HG02970 (cell line): ENCODE results near the gene LIF.
"Not testable (repeated sequence)": the region's sequence is repeated elsewhere in the genome, so short reads cannot be mapped to it uniquely, and the experiment has no call there.

ENCODE experiments used
- ATAC-seq: cut with Tn5 transposase; IDR thresholded peaks from one replicate; pipeline ENCODE4 v1.9.1; 2021; ENCODE audit warnings: mild to moderate bottlenecking, moderate library complexity, moderate number of reproducible peaks; ENCODE audit not compliant: unreplicated experiment, low FRiP score

The LIF gene

DNA sequence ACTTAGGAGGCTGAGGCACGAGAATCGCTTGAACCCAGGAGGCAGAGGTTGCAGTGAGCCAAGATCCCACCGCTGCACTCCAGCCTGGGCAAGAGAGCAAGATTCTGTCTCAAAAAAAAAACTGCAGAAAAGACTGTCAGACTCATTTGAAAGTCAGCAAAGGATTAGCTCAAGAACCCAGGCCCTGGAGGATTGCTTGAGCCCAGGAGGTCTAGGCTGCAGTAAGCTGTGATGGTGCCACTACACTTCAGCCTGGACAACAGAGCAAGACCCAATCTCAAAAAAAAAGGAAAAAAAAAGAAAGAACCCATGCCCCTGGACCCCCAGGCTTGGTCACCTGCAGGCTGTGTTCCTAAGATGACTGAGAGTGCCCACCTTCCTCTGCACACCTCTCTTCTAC, 16.2 kb downstream of the LIF start:
- no peak for ATAC-seq

DNA sequence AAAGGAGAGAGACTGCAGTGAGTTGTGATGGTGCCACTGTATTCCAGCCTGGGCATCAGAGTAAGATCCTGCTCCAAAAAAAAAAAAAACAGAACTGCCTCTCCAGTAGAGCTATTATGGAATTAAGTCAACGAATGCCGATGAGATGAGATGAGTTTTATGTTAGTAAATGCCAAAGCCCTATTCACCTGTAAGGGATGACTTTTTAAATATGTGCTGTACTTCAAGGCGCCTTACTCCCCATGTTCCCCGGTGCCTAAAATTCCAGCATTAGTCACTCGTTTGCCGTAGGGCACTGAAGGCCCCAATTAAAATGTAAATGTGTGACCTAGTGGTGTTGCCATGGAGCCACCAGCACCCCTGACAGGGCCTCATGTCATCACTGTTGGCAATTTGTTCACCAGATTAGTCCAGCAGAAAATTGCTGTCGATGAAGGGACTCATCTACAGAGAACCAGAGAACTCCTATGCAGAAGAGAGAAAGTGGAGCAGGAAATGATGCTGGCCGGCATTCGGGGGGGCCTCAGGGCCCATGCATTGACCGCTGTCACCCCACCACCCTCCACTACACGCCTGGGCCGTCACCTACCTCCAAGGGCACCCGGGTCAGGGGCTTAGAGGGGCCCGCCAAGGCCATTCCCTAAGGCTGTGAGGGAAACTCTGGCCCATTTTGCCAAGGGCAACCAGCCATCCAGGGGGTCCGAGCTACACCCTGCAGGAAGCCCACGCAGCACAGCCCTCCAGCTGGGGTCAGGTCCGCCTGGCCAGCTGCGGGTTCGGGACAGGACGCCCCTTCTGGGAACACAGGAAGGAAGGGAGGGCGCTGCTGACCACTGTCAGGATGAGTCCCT, 17.8 kb downstream of the LIF start:
- ATAC-seq: no peak

DNA sequence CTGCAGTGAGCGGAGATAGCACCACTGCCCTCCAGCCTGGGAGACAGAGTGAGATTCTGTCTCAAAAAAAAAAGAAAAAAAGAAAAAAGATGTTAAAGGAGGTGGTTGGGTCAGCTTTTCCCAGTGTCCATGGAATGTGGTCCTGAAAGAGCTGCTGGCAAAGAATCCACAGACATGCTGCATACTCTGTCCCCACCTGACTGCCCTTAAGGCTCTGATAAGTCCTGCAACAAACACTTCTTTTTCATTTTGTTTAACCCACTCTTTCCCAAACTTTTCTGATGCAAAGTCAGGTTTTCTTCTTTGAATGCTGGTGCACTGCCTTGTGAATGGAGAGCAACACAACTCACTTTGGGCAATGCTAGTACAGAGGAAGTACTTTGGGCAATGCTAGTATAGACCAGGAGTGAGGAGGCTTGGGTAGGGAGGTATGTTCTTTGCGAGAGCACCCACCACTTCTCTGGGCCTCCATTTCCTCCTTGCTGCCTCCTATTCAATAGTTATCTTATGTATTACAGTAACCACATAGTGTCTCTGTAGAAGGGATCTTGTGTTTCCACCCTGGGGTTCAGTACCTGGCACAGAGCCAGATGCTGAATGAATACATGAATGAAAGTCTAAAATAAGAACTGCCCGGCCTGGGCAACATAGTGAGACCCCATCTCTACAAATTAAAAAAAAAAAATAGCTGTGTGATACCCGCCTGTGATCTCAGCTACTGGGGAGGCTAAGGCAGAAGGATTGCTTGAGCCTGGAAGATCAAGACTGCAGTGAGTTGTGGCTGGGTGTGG, 18.9 kb downstream of the LIF start:
- ATAC-seq: no peak

DNA sequence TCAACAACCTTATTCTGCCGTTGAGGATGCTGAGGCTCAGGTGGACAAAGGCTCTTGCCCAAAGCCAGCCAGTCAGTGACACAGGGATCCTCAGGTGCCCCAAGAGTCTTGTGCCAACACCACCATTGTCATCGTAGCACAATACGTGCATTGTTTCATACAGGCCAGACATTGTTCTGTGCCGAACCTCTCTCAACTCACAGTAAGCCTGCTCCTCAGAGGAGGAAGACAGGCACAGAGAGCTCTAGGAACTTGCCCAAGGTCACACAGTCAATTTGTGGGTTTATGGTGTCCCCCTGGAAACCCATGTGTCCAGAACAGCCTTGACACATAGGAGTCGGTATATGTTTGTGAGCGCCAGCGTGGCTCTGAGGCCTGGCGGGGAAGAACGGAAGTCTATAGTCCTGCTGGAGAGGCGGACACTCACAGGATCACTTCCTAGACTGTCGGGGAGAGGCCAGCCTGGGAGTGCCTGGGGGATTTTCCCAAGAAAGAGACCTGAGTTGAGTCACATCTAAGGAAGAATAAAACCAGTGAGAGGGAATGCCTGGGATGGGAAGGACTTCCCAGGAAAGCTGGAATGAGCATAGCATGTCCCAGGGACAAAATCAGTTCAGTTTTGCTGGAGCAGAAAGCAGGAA, 20.2 kb downstream of the LIF start:
- ATAC-seq: no peak

DNA sequence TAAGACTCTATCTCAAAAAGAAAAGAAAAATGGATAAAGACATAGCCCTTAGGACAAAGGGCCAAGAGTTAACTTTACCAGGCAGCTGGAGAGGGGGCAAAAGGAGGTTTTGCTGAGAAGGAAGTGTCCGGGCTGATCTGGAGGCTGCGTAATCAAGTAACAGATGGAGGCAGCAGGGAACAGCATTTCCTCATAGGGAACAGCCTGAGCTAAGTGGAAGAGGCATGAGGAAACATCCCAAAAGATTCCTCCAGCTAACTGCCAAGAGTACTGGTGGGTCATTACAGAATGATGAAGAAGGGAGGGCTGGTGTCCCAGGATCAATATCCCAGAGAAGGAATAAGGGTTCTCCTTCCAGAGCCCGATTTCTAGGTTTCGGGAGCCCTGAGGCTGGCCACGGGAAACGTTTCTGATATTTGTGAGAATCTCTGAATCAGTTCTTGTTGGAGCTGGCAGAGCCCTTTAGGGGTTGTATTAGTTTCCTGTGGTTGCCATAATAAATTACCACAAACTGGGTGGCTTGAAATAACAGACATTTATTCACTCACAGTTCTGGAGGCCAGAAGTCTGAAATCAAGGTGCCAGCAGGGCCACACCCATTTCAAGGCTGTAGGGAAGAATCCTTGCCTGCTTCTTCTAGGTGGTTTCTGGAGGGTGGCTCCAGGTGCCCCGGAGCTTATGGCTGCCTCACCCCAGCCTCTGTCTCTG, 21.2 kb downstream of the LIF start:
- ATAC-seq: no peak

DNA sequence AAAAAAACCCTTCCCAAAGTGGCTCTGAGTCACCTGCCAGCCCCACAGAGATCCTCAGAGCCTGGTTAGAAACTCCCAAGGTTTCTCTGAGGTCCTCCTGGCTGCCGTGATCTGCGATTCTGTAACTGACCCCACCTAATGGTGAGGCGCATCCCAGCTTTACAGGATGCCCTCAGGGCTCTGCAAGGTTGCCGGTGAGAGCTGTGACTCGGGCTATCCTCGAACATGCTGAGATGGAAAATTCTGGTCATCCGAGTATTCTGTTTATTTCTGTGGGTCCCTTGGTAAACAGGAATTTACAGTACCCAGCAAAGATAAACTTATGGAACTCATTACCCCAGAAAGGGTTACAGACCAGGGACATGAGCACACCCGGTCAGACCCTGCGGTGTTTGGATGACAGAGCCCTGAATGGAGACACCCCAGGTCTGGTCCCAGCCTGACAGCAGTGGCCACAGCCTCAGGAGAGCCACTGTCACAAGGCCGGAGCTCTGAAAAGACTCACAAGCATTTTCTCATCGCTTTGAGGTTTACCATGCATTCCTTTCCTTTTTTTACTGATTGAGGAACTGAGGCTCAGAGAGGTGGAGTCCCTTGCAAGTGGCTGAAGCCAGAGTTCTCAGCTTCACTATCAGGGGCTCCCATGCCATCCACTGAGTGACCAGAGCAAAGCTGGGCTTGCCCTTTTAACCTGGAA, 22.2 kb downstream of the LIF start:
- no peak for ATAC-seq

DNA sequence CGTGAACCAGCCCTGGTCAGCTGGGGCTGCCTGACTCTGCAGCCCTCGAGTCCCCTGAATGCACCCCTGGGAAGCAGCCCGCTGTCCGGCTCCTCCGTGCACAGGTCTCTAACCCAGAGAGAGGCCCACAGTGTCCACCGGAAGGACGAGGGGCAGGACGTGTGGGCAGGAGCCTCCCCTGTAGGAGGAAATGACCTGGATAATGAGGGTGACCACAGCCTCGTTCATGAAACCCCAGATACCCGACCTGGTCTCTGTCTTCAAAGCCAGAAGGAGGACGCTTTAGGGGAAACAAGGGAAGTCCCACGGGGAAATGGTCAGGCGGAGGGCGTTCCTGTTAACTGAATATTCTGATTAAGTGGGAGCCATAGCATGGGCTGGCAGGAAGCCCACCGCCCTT, 23.3 kb downstream of the LIF start:
- no peak for ATAC-seq

DNA sequence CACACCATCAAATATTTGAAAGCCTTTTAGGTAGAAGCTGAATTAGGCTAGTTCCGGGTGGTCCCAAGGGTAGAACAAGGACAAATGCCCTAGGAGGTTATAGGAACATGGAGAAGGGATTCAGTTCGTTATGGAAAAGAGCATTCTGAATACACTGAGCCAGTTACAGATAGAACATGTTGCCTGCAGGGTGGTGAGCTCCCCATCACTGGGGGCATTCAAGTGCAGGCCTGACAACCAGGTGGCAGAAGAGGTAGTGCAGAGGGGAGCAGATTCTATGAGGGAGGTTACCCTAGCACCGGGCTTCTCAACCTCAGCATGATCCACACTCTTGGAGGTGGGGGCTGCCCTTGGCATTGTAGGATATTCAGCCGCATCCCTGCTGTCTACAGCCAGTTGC, 24.2 kb downstream of the LIF start:
- ATAC-seq: no peak

DNA sequence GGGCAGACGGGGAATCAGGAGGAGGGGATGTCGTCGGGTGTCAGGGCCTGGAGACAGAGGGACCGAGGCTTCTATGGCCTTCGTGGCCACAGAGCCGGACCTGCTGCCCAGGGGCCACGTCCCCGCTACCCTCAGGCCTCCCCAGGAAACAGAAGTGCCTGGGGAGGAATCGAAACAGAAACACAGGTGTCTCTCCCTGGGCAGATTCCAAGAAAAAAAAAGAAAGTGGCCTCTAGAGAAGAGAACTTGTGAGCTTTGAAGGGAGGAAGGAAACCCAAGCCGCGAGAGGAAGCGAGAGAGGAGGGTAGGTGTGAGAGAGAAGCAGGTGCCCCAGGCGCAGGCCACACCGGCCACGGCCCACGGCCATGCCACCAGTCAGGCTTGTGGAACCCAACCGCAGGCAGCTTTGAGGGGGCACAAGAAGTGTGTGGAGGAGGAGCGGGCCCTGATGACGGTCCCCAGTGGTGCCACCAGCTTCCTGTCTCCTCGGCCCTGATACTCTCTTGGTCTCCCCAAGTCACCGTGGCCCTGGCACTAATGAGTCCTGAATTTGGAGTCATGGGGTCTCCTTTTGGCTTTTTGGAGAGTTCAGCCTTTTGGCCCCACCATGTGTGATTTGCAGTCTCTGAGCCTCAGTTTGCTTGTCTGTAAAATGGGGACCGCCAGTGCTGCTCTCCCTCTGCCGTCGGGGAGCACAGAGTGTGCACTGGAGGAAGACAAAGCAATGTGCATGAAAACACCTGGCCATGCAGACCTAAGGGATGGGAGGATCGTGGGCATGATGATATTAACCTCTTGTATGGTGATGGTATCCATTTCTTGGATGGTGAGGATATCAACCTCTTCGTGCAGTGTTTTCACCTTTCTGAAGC, 25.2 kb downstream of the LIF start:
- no peak for ATAC-seq

DNA sequence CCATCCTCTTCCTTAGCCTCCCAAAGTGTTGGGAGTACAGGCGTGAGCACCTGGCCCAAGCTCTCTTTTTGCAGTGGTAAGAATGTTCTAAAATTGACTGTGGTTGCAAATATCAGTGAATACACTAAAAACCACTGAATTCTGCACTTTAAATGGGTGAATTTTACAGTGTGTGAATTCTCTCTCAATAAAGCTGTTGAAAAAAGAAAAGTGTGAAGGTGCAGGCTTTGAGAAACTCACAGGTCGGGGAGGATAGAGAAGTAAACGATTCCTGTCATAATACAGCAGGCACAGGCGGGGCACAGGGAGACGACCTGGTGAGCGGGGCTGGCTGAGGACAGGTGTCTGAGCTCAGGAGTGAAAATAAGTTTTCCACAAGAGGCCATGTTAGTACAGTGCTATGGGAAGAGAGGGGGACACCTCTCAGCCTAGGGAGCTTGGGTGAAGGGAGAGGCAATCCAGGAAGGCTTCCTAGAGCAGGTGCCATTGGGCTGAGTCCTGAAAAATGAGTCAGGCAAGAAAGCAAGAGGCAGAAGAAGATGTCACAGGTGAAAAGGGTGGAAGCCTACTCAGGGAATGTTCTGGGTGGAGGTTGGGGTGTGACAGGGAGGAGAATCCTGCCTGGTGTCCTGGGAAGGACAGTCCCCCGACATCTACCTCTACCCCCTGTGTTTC, 26.1 kb downstream of the LIF start:
- no peak for ATAC-seq

DNA sequence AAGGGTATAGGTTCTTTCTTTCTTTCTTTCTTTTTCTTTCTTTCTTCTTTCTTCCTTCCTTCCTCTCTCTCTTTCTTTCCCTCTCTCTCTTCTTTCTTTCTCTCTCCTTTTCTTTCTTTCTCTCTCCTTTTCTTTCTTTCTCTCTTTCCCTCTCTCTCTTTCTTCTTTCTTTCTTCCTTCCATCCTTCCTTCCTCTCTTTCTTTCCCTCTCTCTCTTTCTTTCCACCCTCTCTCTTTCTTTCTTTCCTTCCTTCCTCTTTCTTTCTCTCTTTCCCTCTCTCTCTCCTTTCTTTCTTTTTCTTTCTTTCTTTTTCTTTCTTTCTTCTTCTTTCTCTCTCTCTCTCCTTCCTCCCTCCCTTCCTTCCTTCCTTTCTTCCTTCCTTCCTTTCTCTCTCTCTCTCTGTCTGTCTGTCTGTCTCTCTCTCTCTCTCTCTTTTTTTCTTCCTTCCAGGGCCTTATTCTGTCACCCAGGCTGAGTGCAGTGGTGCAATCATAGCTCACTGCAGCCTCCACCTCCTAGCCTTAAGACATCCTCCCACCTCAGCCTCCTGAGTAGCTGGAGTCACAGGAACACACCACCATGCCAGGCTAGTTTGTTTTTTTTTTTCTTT, 26.8 kb downstream of the LIF start:
- ATAC-seq: no peak

DNA sequence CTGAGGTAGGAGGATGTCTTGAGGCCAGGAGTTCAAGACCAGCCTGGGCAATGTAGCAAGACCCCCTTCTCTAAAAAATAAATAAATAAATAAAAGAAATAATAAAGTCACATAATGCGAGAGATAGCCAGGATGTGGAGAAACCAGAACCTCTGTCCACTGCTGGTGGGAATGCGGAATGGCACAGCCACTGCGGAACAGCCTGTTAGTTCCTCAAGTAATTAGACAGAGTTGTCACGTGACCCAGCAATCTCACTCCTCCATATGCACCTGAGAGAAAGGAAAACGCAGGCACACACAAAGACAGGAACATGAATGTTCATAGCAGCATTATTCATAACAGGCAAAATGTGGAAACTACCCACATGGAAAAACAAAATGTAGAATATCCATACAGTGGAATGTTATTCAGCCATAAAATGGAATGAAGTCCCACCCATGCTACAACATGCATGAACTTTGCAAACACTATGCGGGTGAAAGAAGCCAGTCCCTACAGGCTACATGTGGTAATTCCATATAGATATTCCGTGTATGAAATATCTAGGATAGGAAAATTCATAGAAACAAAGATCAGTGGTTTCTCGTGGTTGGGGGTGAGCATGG, 27.4 kb downstream of the LIF start:
- no peak for ATAC-seq

DNA sequence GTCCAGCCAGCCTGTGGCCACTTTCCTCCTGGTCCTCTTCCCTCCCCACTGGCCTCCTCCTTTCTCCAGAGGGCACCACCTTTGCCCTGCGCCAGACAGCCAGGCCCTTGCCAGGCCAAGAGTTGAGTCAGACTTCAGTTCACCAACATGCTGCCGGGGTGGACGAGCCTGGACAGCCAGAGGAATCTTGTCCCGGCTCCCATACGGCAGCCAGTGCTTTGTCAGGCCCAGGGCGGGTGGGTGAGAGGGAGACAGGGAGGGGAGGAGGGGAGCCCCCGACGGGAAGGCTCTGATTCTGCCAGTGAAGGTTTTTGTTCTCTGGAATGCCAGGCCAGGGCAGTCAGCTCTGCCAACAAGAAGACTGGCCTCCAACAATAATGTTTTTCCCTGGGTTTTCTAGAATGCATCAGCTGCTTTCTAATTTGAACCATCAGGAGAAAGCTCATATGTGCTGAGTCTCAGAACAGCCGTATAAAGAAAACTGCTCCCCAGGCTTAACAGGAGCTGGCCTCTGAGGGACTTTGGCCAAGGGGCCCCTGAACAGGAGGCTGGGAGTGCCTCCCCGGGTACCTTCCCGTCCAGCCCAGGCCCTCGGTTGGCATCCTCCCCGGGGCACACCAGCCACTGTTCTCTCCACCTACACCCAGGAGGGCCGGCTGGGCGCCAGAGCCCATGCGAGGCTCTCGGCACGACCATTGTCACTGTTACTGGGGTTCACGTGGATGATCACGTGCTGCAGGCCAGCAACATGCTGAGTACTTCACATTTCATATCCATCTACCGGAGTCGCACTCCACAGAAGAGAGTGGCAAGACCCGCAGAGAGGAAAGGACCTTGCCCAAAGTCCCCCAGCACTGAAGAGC, 28.6 kb downstream of the LIF start:
- ATAC-seq: no peak

DNA sequence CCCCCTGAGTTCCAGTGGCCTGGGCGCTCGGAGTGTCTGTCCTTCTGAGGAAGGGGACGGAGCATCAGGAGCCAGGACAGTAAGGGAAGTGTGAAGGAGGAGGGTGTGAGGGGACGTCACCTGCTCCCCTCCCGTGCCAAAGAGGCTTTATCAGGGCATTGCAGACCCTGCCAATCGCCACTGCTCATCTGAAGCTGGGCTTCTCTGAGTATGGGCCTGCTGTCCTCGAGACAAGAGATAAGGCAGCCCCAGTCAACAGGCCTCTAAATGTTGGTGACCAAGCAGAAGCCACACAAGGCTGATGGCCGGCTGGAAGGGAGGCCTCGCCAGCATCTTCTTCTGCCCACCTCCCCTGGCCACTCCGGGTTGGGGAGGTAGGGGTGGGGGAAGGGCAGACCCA, 29.8 kb downstream of the LIF start:
- ATAC-seq: no peak

DNA sequence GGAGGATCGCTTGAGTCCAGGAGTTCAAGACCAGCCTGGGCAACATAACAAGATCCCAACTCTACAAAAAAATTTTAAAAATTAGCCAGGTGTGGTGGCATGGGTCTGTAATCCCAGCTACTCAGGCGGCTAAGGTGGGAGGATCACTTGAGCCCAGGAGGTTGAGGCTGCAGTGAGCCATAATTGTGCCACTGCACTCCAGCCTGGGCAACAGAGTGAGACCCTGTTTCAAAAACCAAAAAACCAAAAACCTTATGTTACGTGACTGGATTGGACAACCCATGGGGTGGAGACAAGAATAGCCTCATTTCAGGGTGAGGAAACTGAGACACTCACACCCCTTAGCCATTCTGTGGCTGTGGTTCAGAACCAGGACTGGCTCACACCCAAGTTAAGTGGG, 30.3 kb downstream of the LIF start:
- not testable (repeated sequence) for ATAC-seq

DNA sequence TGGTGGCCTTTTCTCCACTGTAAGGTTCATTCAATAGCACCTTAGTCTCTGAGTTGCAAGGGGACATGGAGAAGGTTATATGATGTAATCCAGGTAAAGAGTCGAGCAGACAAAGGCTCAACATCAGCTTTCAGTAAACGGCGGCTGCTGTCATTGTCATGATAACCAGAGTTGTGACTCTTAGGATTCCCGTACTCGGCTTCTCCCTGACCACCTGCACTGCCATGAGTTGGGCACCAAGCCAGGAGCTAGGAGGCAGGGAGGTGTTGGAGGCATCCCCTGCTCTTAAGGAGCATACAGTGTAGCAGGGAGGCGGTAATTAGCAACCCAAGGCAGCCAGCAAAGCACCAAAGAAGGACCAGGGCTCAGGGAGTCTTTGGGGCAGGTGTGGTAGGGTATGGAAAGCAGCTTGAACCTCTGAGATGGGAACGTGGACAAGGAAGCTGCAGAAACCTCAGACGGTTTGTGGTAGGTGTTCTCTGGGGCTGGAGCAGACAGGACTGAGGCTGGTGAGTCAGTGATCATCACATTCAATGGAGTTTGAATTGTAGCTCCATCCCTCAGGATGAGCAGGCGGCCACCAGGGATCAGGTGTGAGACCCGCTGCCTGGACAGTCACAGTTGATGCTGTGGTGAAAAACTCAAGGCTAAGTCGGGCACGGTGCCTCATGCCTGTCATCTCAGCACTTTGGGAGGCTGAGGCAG, 31.7 kb downstream of the LIF start:
- no peak for ATAC-seq
